ENCODE results near the gene MADD.

DNA sequence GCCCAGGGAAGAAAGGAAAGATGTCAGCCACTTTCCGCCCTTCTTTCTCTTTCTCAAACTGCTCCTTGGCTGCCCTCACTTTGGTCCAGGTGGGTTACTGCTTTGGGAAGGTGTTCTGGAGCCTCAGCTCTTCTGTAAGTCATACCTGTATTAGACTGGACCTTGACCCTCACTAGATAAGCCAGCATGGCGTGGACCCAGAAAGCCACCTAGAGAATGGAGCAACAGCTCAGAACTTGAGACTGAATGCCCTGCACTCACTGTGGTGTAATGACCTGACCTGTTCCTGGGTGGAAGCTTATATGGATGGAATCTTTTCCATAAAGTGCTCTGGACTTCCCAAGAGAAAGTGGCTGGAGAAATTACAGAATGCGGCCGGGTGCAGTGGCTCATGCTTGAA lies 36.9 kb upstream of the MADD start:
- TF ChIP-seq, protein P1, sequence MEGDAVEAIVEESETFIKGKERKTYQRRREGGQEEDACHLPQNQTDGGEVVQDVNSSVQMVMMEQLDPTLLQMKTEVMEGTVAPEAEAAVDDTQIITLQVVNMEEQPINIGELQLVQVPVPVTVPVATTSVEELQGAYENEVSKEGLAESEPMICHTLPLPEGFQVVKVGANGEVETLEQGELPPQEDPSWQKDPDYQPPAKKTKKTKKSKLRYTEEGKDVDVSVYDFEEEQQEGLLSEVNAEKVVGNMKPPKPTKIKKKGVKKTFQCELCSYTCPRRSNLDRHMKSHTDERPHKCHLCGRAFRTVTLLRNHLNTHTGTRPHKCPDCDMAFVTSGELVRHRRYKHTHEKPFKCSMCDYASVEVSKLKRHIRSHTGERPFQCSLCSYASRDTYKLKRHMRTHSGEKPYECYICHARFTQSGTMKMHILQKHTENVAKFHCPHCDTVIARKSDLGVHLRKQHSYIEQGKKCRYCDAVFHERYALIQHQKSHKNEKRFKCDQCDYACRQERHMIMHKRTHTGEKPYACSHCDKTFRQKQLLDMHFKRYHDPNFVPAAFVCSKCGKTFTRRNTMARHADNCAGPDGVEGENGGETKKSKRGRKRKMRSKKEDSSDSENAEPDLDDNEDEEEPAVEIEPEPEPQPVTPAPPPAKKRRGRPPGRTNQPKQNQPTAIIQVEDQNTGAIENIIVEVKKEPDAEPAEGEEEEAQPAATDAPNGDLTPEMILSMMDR (IDR thresholded peaks at IDR 0.05): no peak
- TF ChIP-seq POLR2A (IDR thresholded peaks at IDR 0.05): no peak
